HepG2 (cell line): ENCODE measurements around the gene PSMB10.

ENCODE experiments used
- ATRX ChIP-seq: sonication (generic); formaldehyde crosslinking; IDR thresholded peaks from 2 replicates; pipeline ENCODE4 v1.4.0; 2020; ENCODE audit warnings: missing genetic modification reagents, borderline replicate concordance
- CEBPB ChIP-seq: IDR thresholded peaks from 2 replicates; pipeline ENCODE4 v1.6.1; 2011; ENCODE audit warnings: low read depth, low read length, improper control_type of control experiment, borderline replicate concordance
- CTCF ChIP-seq: sonication (generic); formaldehyde crosslinking; IDR thresholded peaks from 2 replicates; pipeline ENCODE4 v1.5.0; 2020; ENCODE audit warnings: mild to moderate bottlenecking, missing genetic modification reagents, moderate library complexity
- FOSL2 ChIP-seq: sonication (generic); formaldehyde crosslinking; IDR thresholded peaks from 2 replicates; pipeline ENCODE4 v1.4.0; 2020; ENCODE audit warnings: missing genetic modification reagents
- HCFC1 ChIP-seq: fragments of 150-350 bp; IDR thresholded peaks from 2 replicates; pipeline ENCODE4 v1.6.1; 2014; ENCODE audit warnings: low read depth, low read length
- KLF16 ChIP-seq, 2 experiments: sonication (generic) in 1 of 2; formaldehyde crosslinking in 1 of 2; IDR thresholded peaks; 2 replicates each; pipeline versions ENCODE4 v1.6.1 to v1.8.0; 2016 to 2023; ENCODE audit warnings: missing genetic modification reagents in 2 of 2, missing compliant biosample characterization in 1 of 2
- PHB2 ChIP-seq: fragments of 450-650 bp; IDR thresholded peaks from 2 replicates; pipeline ENCODE4 v1.6.1; 2018; ENCODE audit not compliant: partially characterized antibody
- ZNF629 ChIP-seq: sonication (generic); formaldehyde crosslinking; conservative IDR thresholded peaks from 2 replicates; pipeline ENCODE4 v1.5.0; 2020; ENCODE audit warnings: missing genetic modification reagents
- ZNF792 ChIP-seq: IDR thresholded peaks from 2 replicates; pipeline ENCODE4 v1.6.1; 2016
- TF ChIP-seq, protein P1 (sequence below), 2 experiments: IDR thresholded peaks; 2 replicates each; pipeline ENCODE4 v1.6.1; 2011 to 2012; ENCODE audit warnings: low read length in 2 of 2, borderline replicate concordance in 1 of 2, low read depth in 1 of 2, mild to moderate bottlenecking in 1 of 2, moderate library complexity in 1 of 2
- TF ChIP-seq, protein P2 (sequence below): sonication (generic); formaldehyde crosslinking; IDR thresholded peaks from 2 replicates; pipeline ENCODE4 v1.4.0; 2020; ENCODE audit warnings: missing genetic modification reagents, borderline replicate concordance

GRCh38 chr16:67885545-67885944 lies 51.1 kb downstream of the PSMB10 start:
- no peak for TF ChIP-seq ATRX (CRISPR knock-in tag)
- TF ChIP-seq ZNF629 = no peak
- TF ChIP-seq ZNF792 (CRISPR knock-in tag) = no peak
- TF ChIP-seq CEBPB = no peak
- TF ChIP-seq FOSL2 (CRISPR knock-in tag) = no peak
- no peak for TF ChIP-seq CTCF (CRISPR knock-in tag)
- no peak for TF ChIP-seq HCFC1
- TF ChIP-seq, protein P1, sequence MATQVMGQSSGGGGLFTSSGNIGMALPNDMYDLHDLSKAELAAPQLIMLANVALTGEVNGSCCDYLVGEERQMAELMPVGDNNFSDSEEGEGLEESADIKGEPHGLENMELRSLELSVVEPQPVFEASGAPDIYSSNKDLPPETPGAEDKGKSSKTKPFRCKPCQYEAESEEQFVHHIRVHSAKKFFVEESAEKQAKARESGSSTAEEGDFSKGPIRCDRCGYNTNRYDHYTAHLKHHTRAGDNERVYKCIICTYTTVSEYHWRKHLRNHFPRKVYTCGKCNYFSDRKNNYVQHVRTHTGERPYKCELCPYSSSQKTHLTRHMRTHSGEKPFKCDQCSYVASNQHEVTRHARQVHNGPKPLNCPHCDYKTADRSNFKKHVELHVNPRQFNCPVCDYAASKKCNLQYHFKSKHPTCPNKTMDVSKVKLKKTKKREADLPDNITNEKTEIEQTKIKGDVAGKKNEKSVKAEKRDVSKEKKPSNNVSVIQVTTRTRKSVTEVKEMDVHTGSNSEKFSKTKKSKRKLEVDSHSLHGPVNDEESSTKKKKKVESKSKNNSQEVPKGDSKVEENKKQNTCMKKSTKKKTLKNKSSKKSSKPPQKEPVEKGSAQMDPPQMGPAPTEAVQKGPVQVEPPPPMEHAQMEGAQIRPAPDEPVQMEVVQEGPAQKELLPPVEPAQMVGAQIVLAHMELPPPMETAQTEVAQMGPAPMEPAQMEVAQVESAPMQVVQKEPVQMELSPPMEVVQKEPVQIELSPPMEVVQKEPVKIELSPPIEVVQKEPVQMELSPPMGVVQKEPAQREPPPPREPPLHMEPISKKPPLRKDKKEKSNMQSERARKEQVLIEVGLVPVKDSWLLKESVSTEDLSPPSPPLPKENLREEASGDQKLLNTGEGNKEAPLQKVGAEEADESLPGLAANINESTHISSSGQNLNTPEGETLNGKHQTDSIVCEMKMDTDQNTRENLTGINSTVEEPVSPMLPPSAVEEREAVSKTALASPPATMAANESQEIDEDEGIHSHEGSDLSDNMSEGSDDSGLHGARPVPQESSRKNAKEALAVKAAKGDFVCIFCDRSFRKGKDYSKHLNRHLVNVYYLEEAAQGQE (IDR thresholded peaks at IDR 0.05; ENCODE audit: borderline replicate concordance in 1 of 2, low read depth in 1 of 2, low read length in 2 of 2) = no peak
- no peak for TF ChIP-seq KLF16 (CRISPR knock-in tag; IDR thresholded peaks at IDR 0.05)
- no peak for TF ChIP-seq PHB2
- TF ChIP-seq, protein P2, sequence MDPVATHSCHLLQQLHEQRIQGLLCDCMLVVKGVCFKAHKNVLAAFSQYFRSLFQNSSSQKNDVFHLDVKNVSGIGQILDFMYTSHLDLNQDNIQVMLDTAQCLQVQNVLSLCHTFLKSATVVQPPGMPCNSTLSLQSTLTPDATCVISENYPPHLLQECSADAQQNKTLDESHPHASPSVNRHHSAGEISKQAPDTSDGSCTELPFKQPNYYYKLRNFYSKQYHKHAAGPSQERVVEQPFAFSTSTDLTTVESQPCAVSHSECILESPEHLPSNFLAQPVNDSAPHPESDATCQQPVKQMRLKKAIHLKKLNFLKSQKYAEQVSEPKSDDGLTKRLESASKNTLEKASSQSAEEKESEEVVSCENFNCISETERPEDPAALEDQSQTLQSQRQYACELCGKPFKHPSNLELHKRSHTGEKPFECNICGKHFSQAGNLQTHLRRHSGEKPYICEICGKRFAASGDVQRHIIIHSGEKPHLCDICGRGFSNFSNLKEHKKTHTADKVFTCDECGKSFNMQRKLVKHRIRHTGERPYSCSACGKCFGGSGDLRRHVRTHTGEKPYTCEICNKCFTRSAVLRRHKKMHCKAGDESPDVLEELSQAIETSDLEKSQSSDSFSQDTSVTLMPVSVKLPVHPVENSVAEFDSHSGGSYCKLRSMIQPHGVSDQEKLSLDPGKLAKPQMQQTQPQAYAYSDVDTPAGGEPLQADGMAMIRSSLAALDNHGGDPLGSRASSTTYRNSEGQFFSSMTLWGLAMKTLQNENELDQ (CRISPR knock-in tag) = no peak
